Tibial nerve (tissue), 3 donors: Measurements from ENCODE around the gene LRRC75A.

Source experiments
- CTCF ChIP-seq, 5 experiments: fragments of 200-600 bp in 3 of 5; fragments of 450-650 bp in 2 of 5; sonication (generic) in 3 of 5; IDR thresholded peaks; one replicate each; pipeline ENCODE4 v1.5.1; 2016 to 2019; ENCODE audit warnings: antibody characterized with exemption in 5 of 5, mild to moderate bottlenecking in 3 of 5, moderate library complexity in 2 of 5
- POLR2A ChIP-seq, 2 donors: fragments of 450-650 bp; IDR thresholded peaks; one replicate each; pipeline ENCODE4 v1.6.1; 2017; ENCODE audit warnings: antibody characterized with exemption in 2 of 2, mild to moderate bottlenecking in 2 of 2, moderate library complexity in 2 of 2

- no peak for TF ChIP-seq CTCF (IDR thresholded peaks at IDR 0.05)
- no peak for TF ChIP-seq POLR2A (IDR thresholded peaks at IDR 0.05)
These were observed 13.3 kb downstream of the LRRC75A start for GRCh38 chr17:16478649-16479048.
